ENCODE data around the gene NEK11.

DNA sequence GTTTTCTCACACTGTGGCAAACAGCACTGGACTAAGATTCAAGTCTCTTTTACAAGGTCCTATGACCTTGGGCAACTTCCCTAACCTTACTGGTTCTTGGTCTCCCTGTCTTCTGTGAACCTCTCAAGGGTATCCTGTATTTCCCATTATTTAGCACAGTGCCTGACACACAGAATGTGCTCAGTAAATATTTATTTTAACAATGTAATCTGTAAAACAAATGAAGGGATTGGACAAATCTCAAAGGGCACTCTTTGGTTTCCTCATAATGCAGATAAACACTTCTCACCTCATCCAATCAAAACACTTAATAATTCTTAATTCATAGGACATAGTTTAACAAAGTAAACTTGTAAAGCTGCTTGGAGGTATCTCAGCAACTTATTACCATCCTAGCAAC is 367.7 kb downstream of the NEK11 start:
- no peak for TF ChIP-seq POLR2A (IDR thresholded peaks at IDR 0.05)
- TF ChIP-seq, protein P1, sequence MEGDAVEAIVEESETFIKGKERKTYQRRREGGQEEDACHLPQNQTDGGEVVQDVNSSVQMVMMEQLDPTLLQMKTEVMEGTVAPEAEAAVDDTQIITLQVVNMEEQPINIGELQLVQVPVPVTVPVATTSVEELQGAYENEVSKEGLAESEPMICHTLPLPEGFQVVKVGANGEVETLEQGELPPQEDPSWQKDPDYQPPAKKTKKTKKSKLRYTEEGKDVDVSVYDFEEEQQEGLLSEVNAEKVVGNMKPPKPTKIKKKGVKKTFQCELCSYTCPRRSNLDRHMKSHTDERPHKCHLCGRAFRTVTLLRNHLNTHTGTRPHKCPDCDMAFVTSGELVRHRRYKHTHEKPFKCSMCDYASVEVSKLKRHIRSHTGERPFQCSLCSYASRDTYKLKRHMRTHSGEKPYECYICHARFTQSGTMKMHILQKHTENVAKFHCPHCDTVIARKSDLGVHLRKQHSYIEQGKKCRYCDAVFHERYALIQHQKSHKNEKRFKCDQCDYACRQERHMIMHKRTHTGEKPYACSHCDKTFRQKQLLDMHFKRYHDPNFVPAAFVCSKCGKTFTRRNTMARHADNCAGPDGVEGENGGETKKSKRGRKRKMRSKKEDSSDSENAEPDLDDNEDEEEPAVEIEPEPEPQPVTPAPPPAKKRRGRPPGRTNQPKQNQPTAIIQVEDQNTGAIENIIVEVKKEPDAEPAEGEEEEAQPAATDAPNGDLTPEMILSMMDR (IDR thresholded peaks at IDR 0.05), result no peak

Measured in thyroid gland (tissue), 4 donors.